A549 (cell line): ENCODE results near the gene FAM83G.
"Not testable (repeated sequence)": the region's sequence is repeated elsewhere in the genome, so short reads cannot be mapped to it uniquely, and the experiment has no call there.

ENCODE experiments used
- BHLHE40 ChIP-seq: IDR thresholded peaks from 2 replicates; pipeline ENCODE4 v1.6.1; 2012; ENCODE audit warnings: low read depth, low read length, inconsistent platforms
- RCOR1 ChIP-seq: fragments of 150-350 bp; IDR thresholded peaks from 2 replicates; pipeline ENCODE4 v1.6.1; 2014; ENCODE audit warnings: antibody characterized with exemption, low read length, low read depth
- SREBF2 ChIP-seq: fragments of 450-650 bp; IDR thresholded peaks from 2 replicates; pipeline ENCODE4 v1.6.1; 2014; ENCODE audit warnings: mild to moderate bottlenecking, moderate library complexity
- TF ChIP-seq, protein P1 (sequence below): fragments of >200 bp; sonication (Bioruptor Twin); formaldehyde crosslinking; IDR thresholded peaks from 3 replicates; pipeline ENCODE4 v1.5.1; 2016
- TF ChIP-seq, protein P2 (sequence below): fragments of 450-650 bp; IDR thresholded peaks from 2 replicates; pipeline ENCODE4 v1.6.1; 2014; ENCODE audit warnings: antibody characterized with exemption

DNA sequence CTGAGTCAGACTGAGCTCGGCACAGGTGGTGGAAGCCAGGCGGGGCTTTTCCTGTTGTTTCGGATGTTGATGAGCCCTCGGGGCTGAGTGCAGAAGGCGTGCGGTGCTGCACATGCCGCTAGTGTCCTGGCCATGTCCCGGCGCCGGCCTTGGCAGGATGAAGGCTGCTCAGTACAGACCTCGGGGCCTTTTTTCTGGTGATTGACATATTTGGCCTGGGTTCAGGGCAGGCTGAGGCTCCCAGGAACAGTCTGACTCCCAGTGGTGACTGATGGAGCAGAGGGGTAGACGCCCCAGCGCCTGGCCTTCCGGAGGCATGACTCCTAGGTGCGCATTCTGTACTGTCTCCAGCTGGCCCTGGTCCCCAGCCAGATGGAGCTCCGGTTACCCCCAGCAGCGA lies 33.4 kb upstream of the FAM83G start:
- TF ChIP-seq, protein P1, sequence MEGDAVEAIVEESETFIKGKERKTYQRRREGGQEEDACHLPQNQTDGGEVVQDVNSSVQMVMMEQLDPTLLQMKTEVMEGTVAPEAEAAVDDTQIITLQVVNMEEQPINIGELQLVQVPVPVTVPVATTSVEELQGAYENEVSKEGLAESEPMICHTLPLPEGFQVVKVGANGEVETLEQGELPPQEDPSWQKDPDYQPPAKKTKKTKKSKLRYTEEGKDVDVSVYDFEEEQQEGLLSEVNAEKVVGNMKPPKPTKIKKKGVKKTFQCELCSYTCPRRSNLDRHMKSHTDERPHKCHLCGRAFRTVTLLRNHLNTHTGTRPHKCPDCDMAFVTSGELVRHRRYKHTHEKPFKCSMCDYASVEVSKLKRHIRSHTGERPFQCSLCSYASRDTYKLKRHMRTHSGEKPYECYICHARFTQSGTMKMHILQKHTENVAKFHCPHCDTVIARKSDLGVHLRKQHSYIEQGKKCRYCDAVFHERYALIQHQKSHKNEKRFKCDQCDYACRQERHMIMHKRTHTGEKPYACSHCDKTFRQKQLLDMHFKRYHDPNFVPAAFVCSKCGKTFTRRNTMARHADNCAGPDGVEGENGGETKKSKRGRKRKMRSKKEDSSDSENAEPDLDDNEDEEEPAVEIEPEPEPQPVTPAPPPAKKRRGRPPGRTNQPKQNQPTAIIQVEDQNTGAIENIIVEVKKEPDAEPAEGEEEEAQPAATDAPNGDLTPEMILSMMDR, result not testable (repeated sequence)
- TF ChIP-seq BHLHE40, RCOR1, SREBF2: not testable (repeated sequence)
- TF ChIP-seq, protein P2, sequence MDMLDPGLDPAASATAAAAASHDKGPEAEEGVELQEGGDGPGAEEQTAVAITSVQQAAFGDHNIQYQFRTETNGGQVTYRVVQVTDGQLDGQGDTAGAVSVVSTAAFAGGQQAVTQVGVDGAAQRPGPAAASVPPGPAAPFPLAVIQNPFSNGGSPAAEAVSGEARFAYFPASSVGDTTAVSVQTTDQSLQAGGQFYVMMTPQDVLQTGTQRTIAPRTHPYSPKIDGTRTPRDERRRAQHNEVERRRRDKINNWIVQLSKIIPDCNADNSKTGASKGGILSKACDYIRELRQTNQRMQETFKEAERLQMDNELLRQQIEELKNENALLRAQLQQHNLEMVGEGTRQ, result not testable (repeated sequence)
